ENCODE data around the gene LHFPL2.

DNA sequence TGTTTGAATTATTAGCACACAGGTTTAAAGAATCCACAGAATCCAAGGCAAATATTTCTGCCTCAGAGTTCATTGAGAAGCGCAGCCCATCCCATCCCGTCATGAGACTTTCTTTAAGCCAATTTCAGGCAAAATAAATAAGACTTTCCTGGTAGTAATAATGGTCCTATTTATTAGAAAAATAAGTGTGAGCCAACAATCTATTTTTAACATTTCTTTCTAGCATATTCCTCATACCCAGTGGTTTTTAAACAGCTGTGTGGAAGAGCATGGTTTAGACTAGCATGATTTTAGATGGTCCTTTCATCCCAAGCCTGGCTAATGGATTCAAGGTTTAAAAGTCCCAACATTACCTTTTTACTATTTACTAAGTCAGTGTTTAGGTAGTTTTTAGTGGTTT, 162.4 kb downstream of the LHFPL2 start:
- TF ChIP-seq FOXA1 (IDR thresholded peaks at IDR 0.05) (no peak), FOXM1 (IDR thresholded peaks at IDR 0.05; ENCODE audit: borderline replicate concordance) (no peak), HDGF (IDR thresholded peaks at IDR 0.05; ENCODE audit: borderline replicate concordance) (no peak), ELF4 (IDR thresholded peaks at IDR 0.05) (no peak)
